ENCODE results near the gene C17orf67.

GRCh38 chr17:56755310-56755709 lies 78.4 kb downstream of the C17orf67 start:
- TF ChIP-seq RAD21 (conservative IDR thresholded peaks at IDR 0.05) (no peak), CTCF (IDR thresholded peaks at IDR 0.05; ENCODE audit: poor library complexity, severe bottlenecking) (no peak), EZH2 (IDR thresholded peaks at IDR 0.05; ENCODE audit: borderline replicate concordance, insufficient read depth, low read length, poor library complexity, severe bottlenecking) (no peak), POLR2AphosphoS5 (IDR thresholded peaks at IDR 0.05) (no peak), EP300 (conservative IDR thresholded peaks at IDR 0.05; ENCODE audit: poor library complexity, severe bottlenecking) (no peak), REST (IDR thresholded peaks at IDR 0.05; ENCODE audit: borderline replicate concordance) (no peak), TAF1 (IDR thresholded peaks at IDR 0.05; ENCODE audit: low read depth) (no peak), SMC3 (conservative IDR thresholded peaks at IDR 0.05; ENCODE audit: poor library complexity) (no peak), MXI1 (conservative IDR thresholded peaks at IDR 0.05; ENCODE audit: poor library complexity, severe bottlenecking) (no peak)

All from neural cell (in vitro differentiated cells).